Tibial nerve (tissue), 4 donors: ENCODE results near the gene ATP6V0E1. TPM values are rescaled to one million over a fixed set of nuclear protein-coding genes. Genes with fewer than 3 reads are reported as not detected.

Experiments
- DNase-seq, 2 donors: peaks; one replicate each; pipeline ENCODE4 v3.0.0-alpha.2; 2019; ENCODE audit warnings: low spot score in 2 of 2
- H3K27ac ChIP-seq, 4 donors: fragments of 200-600 bp; sonication (generic) in 3 of 4; one replicate each; pipeline ENCODE4 v1.5.1; 2017 to 2019; ENCODE audit warnings: mild to moderate bottlenecking in 1 of 4
- H3K27me3 ChIP-seq, 2 donors: fragments of 200-600 bp; sonication (generic) in 1 of 2; one replicate each; pipeline versions ENCODE4 v1.5.1 to v1.6.0; 2017 to 2019
- H3K36me3 ChIP-seq, 3 donors: fragments of 200-600 bp; sonication (generic); one replicate each; pipeline ENCODE4 v1.5.1; 2018 to 2019
- H3K4me1 ChIP-seq, 4 donors: fragments of 200-600 bp; sonication (generic) in 3 of 4; one replicate each; pipeline ENCODE4 v1.5.1; 2017 to 2019
- H3K4me3 ChIP-seq, 4 donors: fragments of 200-600 bp; sonication (generic) in 3 of 4; one replicate each; pipeline ENCODE4 v1.5.1; 2017 to 2019; ENCODE audit warnings: mild to moderate bottlenecking in 1 of 4, moderate library complexity in 1 of 4
- H3K9me3 ChIP-seq, 4 donors: fragments of 200-600 bp; sonication (generic) in 3 of 4; one replicate each; pipeline ENCODE4 v1.5.1; 2017 to 2019
- EP300 ChIP-seq, 2 donors: sonication (generic); formaldehyde crosslinking; IDR thresholded peaks; one replicate each; pipeline ENCODE4 v1.6.1; 2017; ENCODE audit warnings: antibody characterized with exemption in 2 of 2, mild to moderate bottlenecking in 1 of 2
- POLR2A ChIP-seq, 2 donors: fragments of 450-650 bp; IDR thresholded peaks; one replicate each; pipeline ENCODE4 v1.6.1; 2017; ENCODE audit warnings: antibody characterized with exemption in 2 of 2, mild to moderate bottlenecking in 2 of 2, moderate library complexity in 2 of 2
- WGBS, 2 donors: methylation state at CpG; one replicate each; pipeline ENCODE4 v1.1.5; 2018; 5-methylcytosine and 5-hydroxymethylcytosine counted together
- total RNA-seq, 4 donors: library from RNA; depleted of rRNA; stranded (reverse); fragments of >200 nt; gene quantifications; one replicate each; pipeline ENCODE4 v1.1.0, GENCODE V29; 2016
- TF ChIP-seq, protein P1 (sequence below), 5 experiments: fragments of 200-600 bp in 3 of 5; fragments of 450-650 bp in 2 of 5; sonication (generic) in 3 of 5; IDR thresholded peaks; one replicate each; pipeline ENCODE4 v1.5.1; 2016 to 2019; ENCODE audit warnings: antibody characterized with exemption in 5 of 5, mild to moderate bottlenecking in 3 of 5, moderate library complexity in 2 of 5

ATP6V0E1 gene
- total RNA-seq, 4 donors from 2014 or later: 88.8 to 121 (median 92.0) TPM

DNA sequence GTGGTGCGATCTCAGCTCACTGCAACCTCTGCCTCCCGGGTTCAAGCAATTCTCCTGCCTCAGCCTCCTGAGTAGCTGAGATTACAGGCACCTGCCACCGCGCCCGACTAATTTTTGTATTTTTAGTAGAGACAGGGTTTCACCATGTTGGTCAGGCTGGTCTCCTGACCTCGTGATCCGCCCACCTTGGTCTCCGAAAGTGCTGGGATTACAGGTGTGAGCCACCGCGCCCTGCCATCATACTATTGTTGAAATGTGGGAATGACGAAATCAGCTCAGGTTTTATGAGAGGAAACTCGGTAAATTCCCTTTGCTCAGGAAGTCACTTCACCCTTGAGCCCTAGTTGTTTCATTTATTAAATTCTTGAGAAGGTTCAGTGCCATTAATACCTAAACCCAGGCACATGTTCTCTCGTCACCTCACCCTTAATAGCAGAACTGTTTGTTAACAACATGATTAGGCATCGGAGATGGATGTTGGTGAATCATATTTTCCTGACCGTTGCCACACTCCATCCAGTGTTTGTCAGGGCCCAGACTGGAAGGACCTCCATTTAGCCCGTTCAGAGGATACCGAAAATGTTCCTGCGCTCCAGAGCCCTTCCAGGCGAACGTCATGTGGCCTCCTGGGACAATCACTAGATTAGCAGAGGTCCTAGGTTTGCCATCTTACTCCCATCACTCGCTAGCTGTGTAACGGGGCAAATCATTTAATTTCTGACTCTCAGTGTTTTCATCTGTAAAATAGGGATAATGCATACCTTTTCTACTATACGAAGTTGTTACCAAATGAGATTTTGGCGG, 52.5 kb downstream of the ATP6V0E1 start:
- TF ChIP-seq POLR2A (IDR thresholded peaks at IDR 0.05) (no peak), EP300 (IDR thresholded peaks at IDR 0.05) (no peak)
- TF ChIP-seq, protein P1, sequence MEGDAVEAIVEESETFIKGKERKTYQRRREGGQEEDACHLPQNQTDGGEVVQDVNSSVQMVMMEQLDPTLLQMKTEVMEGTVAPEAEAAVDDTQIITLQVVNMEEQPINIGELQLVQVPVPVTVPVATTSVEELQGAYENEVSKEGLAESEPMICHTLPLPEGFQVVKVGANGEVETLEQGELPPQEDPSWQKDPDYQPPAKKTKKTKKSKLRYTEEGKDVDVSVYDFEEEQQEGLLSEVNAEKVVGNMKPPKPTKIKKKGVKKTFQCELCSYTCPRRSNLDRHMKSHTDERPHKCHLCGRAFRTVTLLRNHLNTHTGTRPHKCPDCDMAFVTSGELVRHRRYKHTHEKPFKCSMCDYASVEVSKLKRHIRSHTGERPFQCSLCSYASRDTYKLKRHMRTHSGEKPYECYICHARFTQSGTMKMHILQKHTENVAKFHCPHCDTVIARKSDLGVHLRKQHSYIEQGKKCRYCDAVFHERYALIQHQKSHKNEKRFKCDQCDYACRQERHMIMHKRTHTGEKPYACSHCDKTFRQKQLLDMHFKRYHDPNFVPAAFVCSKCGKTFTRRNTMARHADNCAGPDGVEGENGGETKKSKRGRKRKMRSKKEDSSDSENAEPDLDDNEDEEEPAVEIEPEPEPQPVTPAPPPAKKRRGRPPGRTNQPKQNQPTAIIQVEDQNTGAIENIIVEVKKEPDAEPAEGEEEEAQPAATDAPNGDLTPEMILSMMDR (IDR thresholded peaks at IDR 0.05): no peak
- H3K4me1 ChIP-seq: peaks cover 0 to 41% (median 16%) of the 10 kb centered on the region in 4 donors
- no peak overlapping the region for H3K4me3 ChIP-seq
- H3K36me3 ChIP-seq: peaks cover 0 to 9% (median 0%) of the 10 kb centered on the region in 3 donors
- WGBS, 2 donors: 83 to 87% methylated on average over 24 of the region's 24 CpGs
- no peak for DNase-seq
- no peaks in the 10 kb centered on the region for H3K27me3 ChIP-seq
- peak overlapping the region in 3 of 4 donors; percentile 65 to 77 (median 76) for H3K27ac ChIP-seq
- no peaks in the 10 kb centered on the region for H3K9me3 ChIP-seq

DNA sequence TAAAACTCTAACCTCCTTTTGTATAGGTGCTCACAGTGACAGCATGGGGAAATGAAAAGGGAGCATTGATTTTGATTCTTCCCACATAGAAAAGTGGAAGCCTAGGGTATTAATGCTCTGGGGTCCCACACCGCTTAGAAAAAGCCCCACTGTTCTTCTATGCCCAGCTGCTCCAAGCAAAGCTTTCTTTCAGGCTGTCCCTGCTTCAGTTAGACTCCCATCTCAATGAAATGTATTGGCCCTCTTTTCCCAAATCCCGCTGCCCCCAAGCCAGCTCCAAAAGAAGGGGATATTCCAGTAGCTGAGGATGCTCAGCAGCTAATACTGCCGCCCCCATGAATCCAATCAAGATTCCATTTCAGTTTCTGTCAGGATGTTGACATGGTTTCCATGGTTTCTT, 55.6 kb downstream of the ATP6V0E1 start:
- H3K9me3 ChIP-seq: no peaks in the 10 kb centered on the region
- H3K4me1 ChIP-seq: peaks cover 0 to 36% (median 16%) of the 10 kb centered on the region in 4 donors
- TF ChIP-seq EP300 (IDR thresholded peaks at IDR 0.05) (no peak), POLR2A (IDR thresholded peaks at IDR 0.05) (no peak)
- TF ChIP-seq, protein P1 (IDR thresholded peaks at IDR 0.05): no peak
- no peak overlapping the region for H3K4me3 ChIP-seq
- 55 to 59% methylated on average over 3 of the region's 3 CpGs for WGBS, 2 donors
- no peak for DNase-seq
- peaks cover 0 to 9% (median 0%) of the 10 kb centered on the region in 3 donors for H3K36me3 ChIP-seq
- H3K27me3 ChIP-seq: no peaks in the 10 kb centered on the region
- H3K27ac ChIP-seq: no peak overlapping the region

DNA sequence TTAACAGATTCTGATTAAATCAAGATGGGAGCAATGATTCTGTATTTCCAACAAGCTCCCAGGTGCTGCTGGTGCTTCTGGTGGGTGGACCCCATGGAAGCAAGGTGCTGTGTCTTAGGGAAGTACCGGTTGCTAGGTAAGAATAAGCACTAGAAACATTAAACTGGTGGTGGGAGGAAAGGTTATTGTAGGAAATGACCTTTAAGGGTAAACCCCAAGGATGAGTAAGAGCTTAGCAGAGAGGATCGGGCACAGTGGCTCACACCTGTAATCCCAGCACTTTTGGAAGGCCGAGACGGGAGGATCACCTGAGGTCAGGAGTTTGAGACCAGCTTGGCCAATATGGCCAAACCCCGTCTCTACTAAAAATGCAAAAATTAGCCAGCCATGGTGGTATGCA, 56.4 kb downstream of the ATP6V0E1 start:
- Histone ChIP-seq H3K9me3 (no peaks in the 10 kb centered on the region), H3K4me3 (no peak overlapping the region), H3K27me3 (no peaks in the 10 kb centered on the region), H3K27ac (no peak overlapping the region), H3K4me1 (peaks cover 0 to 30% (median 12%) of the 10 kb centered on the region in 4 donors), H3K36me3 (peaks cover 0 to 3% (median 0%) of the 10 kb centered on the region in 3 donors)
- WGBS, 2 donors: 94 to 95% methylated on average over 5 of the region's 5 CpGs
- TF ChIP-seq, protein P1 (IDR thresholded peaks at IDR 0.05): no peak
- TF ChIP-seq POLR2A (IDR thresholded peaks at IDR 0.05) (no peak), EP300 (IDR thresholded peaks at IDR 0.05) (no peak)
- DNase-seq: no peak

DNA sequence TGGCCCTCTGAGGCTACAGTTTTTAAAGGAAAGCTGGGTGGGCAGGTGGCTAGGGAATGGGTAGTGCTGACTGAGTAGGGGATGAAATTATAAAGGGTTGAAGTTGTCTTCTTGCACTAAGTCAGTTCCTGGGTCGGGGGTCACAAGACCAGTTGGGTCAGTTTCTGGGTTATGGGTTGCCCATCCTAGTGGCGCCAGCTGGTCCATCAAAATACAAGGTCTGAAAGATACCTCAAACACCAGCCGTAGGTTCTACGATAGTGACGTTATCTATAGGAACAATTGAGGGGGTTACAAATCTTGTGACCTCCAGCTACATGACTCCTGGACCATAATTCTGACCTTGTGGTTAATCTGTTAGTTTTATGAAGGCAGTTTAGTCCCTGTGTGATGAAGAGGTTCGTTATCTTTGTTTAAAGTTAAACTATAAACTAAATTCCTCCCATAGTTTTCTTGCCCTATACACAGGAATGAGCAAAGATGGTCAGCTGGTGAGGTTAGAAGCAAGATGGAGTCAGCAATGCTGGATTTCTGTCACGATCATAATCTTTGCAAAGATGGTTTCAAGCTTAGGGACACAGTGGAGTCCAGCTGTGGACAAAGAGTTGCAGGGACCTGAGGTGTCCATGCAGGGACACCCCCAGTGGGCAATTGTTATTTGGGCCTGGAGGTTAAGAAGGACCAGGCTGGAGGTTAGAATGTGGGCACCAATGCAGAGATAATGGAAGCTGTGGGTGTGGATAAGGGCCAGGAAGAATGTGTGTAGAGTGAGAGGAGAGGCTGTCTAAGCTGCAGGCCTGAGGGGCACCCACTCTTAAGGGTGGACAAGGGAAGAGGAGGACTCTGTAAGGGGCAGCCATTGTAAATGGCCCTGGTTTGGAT, 58.6 kb downstream of the ATP6V0E1 start:
- Histone ChIP-seq H3K4me1 (peaks cover 0 to 9% (median 0%) of the 10 kb centered on the region in 4 donors), H3K27ac (no peak overlapping the region), H3K36me3 (no peaks in the 10 kb centered on the region), H3K4me3 (no peak overlapping the region), H3K27me3 (no peaks in the 10 kb centered on the region), H3K9me3 (no peaks in the 10 kb centered on the region)
- WGBS, 2 donors: 82 to 83% methylated on average over 7 of the region's 7 CpGs
- TF ChIP-seq, protein P1 (IDR thresholded peaks at IDR 0.05): no peak
- no peak for TF ChIP-seq POLR2A (IDR thresholded peaks at IDR 0.05)
- no peak for TF ChIP-seq EP300 (IDR thresholded peaks at IDR 0.05)
- no peak for DNase-seq
